HG03571 (cell line): ENCODE data around the gene REG4.

Source experiments
- ATAC-seq: cut with Tn5 transposase; IDR thresholded peaks from one replicate; pipeline ENCODE4 v1.9.1; 2021; ENCODE audit not compliant: unreplicated experiment

Gene REG4

DNA sequence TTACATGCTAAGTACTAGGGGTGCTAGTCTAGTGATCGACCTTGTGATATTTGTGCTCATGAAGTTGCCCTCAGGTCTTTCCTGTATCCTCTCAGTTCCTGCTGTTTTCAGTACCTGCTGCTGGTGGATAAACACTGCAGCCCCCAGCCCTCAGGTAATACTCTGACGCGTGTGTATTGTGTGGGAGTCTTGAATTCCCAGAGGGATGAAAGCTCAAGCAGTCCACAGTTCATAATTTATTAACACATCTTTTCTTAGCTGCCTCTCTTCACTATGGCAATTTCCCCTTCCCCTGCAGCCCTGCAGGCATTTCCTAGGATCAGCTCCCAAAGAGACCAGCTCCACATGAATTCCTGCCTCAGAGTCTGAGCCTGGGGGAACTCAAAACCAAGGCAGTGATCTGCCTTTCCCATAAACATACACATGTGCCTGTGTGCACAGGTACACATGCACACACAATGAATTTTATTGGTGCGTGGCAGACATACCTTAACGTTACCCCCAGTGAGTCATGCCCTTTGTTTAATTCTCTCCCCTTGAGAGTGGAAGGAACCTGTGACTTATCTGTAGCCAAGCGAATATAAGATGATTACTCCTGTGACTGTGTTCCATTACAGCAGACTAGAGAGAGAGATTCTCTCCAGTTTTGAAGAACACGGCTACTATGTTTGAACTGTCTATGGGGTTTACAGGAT is 28.5 kb downstream of the REG4 start:
- ATAC-seq, result no peak

DNA sequence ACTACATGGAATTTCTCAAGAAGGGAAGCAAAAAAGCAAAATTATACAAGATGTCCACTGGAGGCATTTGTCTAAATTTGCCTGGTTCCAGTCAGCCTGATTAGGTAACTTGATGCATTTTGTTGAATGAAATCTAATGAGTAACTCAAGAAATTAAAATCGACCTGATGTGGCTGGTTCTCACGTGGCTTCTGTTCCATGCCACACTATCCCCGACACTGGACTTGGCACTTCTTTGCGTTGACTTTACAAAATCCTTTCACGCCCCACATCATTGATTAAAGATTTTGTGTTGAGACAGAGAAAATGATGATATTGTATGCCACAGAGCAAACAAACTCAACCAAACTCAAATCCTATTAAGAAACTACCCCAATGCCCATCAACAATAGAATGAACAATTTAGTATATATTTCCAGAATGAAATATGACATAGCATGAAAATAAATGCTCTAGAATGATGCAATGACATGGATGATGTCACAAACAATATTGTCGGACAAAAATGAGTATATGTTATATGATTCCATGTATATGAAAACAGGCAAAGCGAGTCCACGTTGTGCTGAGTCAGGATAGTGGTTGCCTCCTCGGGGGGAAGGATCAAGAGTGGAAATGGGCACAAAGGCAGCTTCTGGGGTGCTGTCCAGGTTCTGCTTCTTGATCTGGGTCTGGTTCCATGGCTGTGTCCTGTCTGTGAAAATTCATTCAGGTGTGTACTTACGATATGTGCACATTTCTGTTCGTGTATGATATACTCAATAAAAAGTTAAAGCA is 29.6 kb downstream of the REG4 start:
- no peak for ATAC-seq

DNA sequence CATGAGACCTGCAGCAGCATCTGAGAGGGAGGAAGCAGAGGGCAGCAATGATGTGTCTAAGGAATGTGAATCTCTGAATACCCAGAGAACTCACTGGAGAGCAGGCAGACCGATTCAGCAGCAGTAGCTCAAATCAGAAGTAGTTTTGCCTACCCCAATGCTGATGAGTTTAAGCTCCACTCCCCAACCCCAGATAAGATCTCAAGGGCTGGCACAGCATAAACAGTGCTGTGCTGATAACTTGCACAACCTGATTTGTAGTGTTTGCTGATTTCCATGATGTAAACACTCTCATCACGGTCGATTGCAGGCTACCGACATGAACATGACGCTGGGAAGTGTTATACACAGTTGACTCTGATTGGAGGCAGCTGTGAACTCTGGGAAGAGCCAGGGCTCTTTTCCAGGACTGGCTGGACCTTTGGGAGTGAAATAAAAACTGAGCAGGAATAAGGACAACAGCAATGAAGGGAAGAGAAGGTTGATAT is 31.3 kb downstream of the REG4 start:
- no peak for ATAC-seq

DNA sequence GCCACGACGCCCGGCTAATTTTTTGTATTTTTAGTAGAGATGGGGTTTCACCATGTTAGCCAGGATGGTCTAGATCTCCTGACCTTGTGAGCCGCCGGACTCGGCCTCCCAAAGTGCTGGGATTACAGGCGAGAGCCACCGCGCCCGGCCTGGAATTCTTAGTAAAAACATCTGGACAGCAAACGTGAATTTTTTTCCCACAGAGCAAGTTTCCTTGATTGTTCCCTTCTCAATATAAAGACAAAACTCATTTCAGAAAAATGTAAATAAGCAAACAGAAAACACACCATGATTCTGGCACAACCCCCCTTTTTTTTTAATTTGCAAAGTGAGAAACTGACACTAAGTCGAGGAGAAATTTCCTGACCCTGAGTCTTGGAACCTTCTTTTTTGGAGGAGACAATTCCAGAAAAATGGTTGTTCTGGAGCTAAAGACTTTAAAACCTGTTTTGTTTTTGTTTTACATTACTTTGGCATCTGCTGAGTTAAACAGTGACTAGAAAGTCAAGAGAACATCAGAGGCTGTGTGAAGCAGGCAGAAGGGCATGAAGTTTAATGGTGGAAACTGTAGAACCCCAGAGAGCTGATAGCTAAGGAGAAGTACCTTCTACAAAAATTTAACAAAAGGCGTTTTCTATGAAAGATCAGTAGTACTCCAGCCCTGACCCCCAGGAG is 32.2 kb downstream of the REG4 start:
- ATAC-seq, result no peak

DNA sequence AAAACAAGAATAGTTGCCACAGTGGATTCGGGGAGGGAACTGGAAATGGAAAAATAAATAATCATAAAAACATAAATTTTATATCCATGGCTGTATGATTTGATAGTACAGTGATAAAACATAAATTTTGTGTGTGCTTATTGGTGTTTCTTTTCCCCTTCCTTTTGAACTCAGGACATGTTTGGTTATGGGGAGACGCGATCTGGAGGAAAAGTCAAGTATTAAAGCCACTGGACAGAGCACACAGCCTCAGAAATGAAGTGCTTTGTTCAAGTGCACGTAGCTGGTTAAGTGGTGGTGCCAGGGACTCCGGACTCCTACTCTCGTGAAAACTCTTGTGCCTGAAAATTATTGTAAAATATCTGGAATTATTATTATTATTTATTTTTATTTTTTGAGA is 32.9 kb downstream of the REG4 start:
- no peak for ATAC-seq

DNA sequence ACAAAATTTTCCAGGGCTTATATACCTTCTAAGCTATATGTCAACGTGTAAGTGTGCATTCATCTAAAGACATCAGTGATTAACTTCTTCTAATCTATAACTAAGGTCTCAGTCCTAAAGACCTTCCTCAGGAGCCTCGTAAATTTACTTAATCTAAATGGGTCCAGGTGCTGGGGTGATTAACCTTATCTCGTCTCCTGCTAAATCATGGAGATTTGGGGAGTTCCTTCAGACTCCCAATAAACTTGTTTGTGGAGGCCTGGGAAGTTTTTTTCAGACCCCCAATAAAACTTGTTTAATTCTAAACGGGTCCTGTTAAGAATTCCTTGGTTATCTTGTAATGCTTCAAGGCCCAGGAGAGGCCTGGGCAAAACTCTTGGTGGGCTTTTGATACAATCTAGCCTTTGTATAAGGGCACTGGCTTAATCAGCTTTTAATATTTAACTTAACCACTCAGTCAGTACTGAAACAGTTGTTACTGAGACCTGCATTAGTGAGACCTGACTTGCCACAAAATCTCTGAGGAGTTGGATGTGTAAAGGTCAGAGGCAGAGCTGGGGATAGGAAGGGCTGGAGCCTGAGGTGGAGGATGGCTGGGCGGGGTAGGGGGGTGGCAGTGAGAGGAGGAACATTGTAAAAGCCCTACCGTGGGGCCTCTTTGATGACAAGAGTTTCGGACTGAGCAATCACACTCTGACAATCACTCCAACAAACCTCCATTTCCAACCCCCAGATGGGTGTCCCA is 36.3 kb downstream of the REG4 start:
- ATAC-seq, result no peak

DNA sequence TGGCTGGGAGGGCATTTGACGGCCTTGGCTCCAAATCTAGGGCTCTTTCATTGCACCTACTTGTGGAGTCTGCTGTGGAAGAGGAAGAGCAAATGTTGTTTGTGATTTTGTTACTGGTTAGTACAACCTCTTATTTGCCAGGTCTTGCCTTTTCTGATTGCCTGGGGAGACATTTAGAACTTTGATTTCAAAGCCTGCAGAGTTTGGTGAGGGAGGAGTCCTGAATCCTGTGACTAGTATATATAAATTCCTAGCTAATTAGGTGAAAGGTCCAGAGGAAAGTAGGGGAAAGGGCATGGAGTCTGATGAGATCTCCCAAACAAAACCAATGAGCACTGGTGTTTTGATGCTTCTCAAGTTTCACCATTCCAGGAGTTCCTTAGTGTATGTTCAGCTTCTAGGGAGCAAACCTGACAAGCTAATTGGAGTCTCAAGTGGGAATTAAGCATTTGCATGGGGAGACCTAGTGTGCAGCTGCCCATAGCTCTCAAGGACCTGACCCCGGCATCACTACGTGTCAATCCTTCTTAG is 37.5 kb downstream of the REG4 start:
- no peak for ATAC-seq

DNA sequence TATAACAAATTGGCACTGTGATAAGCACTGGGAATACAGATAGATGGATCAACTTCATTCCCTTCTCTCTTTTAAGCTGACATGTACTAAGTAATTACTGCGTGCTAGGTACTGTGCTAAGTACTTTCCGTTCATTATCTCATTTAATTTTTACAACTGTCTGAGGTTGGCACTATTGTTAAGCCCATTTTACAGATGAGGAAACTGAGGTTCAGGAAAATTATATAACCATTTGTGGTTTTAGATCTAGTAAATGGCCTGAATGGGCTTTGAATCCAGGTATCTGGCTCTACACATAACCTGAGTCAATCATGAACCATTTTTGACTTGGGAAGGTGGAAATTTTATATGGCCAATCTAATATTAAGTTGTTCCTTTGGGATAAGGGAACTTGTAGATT is 39.0 kb downstream of the REG4 start:
- no peak for ATAC-seq

DNA sequence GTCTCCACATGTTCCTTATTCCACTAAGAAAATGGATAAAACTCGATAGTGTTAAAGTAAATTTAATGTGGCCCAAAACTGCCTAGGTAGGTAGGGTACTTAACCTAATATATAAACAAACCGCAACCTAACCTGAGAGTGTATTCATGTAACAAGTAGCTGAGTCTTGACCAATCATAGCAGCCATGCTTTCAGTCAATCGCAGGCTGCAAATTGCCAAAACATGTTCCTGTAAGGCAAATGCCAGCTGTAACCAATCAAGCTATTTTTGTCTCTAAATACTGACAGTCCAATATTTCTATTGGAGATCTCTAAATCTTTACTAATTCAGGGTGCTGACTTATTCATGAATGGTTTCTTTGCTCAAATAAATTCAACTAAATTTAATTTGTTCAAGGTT is 39.5 kb downstream of the REG4 start:
- ATAC-seq, result no peak

DNA sequence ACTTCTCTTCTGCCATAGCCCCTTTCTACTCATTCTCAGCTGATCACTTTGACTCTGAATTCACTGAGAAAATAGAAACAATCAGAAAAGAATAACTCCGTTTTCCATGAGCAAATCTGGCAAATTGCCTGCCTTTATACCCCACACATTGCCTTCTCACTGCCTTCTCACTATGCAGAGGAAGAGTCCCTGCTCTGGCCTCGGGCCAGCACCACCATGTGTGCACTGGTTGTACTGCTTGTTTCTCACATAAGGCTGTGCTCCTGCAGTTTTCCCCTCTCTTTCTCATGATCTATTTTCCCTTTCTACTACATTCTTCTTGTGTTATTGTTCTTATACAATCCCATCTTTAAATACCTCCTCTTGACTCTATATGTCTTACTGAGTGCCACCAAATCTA is 40.2 kb downstream of the REG4 start:
- no peak for ATAC-seq

DNA sequence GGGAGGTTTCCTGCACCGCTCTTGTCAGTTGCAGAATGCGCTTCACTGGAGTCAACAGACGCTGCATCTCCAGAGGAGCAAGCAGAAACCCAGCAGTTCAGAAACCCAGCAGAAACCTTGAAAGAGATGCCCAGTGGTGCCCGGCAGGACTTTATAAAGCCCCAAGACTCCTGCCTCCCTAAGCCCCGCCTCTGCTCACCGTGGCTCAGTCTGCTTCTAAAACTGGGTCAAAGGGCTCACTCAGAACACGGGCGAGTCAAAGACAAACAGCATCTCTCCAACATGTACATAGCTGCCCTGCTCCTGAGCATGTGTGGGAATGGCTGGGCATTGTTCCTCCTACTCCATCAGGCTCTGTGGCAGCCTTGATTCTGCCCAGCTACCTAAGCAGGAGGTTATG is 42.5 kb downstream of the REG4 start, which contains the start of gene HMGCS2:
HMGCS2 (minus strand) TSS at position 128 of the 400 bp plus-strand sequence; CDS start at position 67, 61 bp downstream.
- no peak for ATAC-seq

DNA sequence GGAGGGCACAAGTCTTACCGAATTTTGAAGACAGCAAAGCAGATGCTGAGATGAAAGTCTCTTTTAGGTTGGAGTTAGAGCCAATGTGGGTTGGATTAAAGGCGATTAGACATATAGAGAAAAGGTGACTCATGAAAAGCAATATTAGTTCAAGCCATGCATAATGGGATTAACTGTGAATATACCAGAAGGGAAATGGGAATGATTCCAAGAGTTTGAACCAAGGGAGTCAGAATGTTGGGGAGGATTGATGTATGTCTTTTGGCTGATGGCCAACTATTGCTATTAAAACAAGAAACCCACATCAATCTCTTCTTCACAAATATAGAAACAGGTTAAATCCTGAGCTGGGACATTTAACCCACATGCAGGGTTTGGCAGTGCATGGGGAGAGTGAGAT is 43.8 kb downstream of the REG4 start:
- ATAC-seq, result no peak

DNA sequence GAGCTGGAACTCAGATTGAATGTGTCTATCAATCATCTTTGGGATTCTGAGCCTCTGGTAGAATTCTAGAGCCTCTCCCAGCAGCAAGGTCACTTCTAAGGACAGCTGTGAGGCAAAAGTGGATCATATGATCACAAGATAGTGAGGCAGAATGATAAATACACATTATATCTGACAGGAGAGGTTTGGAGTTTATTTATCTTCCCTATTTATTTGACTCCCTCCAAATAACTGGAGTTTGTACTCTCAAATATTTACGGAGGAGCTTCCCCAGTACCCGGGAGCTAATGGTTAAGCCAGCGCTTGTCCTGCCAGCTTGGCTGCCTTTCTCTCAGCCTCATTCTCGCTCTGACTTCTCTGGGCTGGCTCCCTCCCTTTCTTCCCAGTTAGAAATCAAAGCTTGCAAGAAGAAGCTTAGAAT is 44.9 kb downstream of the REG4 start:
- no peak for ATAC-seq

DNA sequence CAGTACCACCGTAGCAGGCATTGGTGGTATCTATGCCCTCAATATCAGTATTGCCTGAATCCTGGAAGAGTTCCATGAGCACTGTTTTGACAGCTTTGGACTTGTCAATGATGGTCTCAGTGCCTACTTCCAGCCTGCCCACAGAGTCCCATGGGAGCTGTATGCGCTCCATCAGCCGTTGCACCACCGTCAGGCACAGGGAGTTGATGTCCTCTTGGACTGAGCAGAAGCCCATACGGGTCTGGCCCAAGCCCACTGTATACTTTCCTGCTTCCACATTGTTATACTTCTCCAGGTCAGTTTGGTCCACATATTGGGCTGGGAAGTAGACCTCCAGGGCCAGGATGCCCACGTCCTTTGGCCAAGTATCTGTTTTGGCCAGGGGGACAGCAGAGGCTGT is 47.0 kb downstream of the REG4 start:
- ATAC-seq, result no peak

DNA sequence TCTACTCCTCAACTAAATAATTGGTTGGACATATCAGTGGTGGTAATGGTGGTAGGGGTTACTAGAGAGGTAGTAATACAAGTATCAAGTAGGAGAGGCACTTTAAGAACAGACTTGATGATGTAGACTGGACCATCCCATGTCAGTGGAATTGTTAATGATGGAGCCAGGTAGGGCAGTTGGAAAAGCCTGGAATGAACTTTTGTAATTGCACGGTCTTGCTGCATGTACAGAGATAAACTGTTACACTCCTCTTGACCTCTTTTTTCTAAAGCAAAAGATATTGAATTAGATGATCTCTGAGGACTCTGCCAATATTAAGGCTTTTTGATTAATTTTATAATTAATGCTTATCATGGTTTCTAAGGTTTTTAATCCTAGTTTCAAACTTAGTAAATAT is 48.3 kb downstream of the REG4 start:
- ATAC-seq, result no peak

DNA sequence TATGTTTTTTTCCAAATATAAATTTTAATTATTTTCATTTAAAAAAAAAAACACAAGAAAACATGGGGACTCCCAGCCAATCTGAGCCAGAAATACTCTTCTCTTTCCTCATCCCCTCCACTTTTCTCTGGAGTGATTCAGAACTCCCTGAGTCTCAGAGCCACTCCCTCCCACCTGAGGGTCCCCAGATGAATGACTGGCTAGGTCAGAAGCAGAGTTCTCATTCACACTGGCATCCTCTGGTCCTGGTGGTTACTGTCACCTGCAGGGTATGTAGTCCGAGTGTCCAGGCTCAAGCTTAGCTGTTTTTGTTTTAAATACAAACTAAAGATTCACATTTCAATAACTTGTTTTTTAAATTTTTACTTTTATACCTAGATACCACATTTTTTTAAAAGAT is 48.9 kb downstream of the REG4 start:
- no peak for ATAC-seq

DNA sequence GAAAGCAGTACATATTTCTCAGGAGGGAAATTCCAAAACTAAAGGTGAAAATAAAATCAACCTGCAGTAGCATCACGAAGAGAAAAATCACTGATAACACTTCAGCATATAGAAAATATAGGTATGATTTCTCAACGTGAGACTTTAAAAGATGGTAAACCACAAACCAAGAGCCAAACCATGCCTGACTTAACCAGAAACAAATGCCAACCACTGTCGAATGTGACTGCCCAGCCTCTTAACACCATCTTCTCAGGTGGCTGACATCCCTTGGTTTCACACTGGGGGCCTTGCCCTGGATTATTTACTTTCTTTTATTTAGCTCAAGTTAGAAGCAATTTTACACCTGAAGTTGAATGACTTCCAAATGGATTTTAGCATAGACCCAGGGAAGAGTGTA is 52.7 kb downstream of the REG4 start:
- no peak for ATAC-seq

DNA sequence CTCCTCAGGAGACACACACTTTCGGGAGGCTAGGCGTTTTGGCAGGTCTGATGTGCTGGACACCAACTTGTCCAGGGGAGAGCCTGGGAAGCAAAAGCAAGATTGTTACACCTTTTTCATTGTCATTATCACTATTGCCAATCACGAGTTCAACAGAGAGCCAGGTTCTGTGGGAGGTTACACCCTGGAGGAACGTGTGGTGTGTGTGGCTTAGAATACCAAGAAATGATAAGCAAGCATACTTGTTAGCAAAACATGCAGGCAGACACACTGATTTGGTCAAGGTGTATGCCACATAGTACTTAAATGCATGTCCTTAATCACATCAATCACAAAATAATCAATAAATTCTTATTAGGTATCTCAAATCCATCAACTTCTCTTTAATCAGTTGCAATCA is 58.7 kb downstream of the REG4 start:
- ATAC-seq, result no peak

DNA sequence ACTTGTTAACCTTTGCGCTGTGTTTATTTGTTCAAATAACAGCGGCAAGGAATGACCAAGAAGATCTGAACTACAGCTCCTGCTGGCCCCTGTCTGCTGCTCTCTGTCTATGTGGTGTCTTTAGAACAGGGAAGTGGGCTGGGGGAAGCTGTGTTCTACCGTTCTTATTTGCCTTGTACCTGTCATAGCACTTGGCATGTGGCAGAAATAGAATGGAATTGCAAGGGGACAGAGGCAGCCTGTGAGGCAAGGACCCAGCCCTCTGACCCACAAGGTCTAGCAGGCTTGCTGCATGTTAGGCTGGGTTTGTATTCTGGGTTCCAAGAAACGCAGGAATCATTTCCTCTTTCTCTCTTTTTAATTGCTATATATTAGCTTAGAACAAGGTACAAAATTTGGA is 63.2 kb downstream of the REG4 start:
- ATAC-seq, result no peak

DNA sequence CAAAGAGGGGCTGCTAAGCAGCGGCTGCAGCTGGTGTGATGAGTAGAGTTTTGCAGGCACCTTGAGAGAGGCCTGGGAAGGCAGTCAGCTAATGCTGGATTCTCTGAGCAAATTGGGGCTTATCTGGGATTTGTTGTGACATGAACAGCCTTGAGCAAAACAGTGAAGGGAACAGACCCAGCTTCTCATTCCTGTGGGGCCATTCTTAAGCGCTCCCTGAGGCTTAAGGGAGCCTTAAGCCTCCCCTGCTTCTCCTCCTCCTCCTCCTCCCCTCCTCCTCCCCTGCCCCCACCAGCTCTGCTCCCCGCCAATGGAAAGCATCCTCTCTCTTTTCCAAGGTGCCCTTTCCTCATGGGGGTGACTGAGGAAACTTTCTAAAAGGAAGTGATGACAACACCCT is 63.8 kb downstream of the REG4 start:
- no peak for ATAC-seq

DNA sequence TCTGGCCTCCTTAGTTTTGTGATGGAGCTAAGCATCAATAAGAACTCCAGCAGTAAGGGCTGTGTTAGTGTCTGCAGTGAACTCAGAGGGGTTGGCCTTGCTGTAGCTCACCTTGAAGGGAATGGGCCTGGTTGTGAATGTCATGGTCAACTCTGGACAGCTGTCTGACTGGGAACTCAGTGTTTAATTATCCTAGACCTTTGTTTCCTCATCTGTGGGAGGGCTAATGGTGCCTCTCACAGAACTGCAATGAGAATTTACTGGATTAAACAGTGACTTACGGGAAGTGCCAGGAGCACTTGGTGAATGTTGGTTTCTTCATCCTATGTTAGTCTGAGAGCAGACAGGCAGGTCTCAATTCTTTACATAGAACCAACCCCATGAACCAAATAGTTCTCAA is 66.2 kb downstream of the REG4 start:
- no peak for ATAC-seq
